HFFc6 (cell line): ENCODE measurements around the gene JMJD4. TPM values are rescaled to one million over a fixed set of nuclear protein-coding genes. Genes with fewer than 3 reads are reported as not detected.

Source experiments
- DNase-seq: peaks from one replicate; pipeline ENCODE4 v3.0.0-alpha.2; 2018
- H3K27ac Mint-ChIP-seq: 2 replicates; pipeline ENCODE4 v1.8.0; 2020; ENCODE audit warnings: mild to moderate bottlenecking, mixed read lengths
- H3K27me3 Mint-ChIP-seq: 2 replicates; pipeline ENCODE4 v1.8.0; 2021; ENCODE audit warnings: mild to moderate bottlenecking, moderate library complexity, mixed read lengths; ENCODE audit not compliant: insufficient read depth
- H3K36me3 Mint-ChIP-seq: 2 replicates; pipeline ENCODE4 v1.8.0; 2021; ENCODE audit warnings: low read depth, mixed read lengths
- H3K4me1 Mint-ChIP-seq: 2 replicates; pipeline ENCODE4 v1.8.0; 2020; ENCODE audit warnings: low read depth, mixed read lengths
- H3K4me3 Mint-ChIP-seq: 2 replicates; pipeline ENCODE4 v1.8.0; 2020; ENCODE audit warnings: mild to moderate bottlenecking, moderate library complexity, mixed read lengths
- H3K9me3 Mint-ChIP-seq: 2 replicates; pipeline ENCODE4 v1.8.0; 2020; ENCODE audit warnings: mild to moderate bottlenecking, mixed read lengths
- total RNA-seq, 6 experiments: library from RNA; stranded (reverse); fragmentation: NEBNext Ultra II Directional; extraction: Animal tissue kit (Norgen Biotek cat#: 25700); gene quantifications; 2 replicates in 1 of 6; 3 replicates in 5 of 6; pipeline ENCODE4 v1.2.3, GENCODE V29; 2021
- TF ChIP-seq, protein P1 (sequence below): fragments of 200-600 bp; sonication (generic); IDR thresholded peaks from 2 replicates; pipeline ENCODE4 v1.5.0; 2021; ENCODE audit warnings: antibody characterized with exemption, mild to moderate bottlenecking

Gene JMJD4
- total RNA-seq, 6 experiments from 2014 or later = 20.2 to 23.1 (median 21.5) TPM

- Mint-ChIP-seq H3K27me3 (no peaks in the 10 kb centered on the region; the same call in 1 of the 2 replicates), H3K36me3 (no peaks in the 10 kb centered on the region), H3K4me3 (no peak overlapping the region), H3K4me1 (no peaks in the 10 kb centered on the region), H3K9me3 (no peaks in the 10 kb centered on the region), H3K27ac (no peak overlapping the region)
- DNase-seq = no peak
- TF ChIP-seq, protein P1, sequence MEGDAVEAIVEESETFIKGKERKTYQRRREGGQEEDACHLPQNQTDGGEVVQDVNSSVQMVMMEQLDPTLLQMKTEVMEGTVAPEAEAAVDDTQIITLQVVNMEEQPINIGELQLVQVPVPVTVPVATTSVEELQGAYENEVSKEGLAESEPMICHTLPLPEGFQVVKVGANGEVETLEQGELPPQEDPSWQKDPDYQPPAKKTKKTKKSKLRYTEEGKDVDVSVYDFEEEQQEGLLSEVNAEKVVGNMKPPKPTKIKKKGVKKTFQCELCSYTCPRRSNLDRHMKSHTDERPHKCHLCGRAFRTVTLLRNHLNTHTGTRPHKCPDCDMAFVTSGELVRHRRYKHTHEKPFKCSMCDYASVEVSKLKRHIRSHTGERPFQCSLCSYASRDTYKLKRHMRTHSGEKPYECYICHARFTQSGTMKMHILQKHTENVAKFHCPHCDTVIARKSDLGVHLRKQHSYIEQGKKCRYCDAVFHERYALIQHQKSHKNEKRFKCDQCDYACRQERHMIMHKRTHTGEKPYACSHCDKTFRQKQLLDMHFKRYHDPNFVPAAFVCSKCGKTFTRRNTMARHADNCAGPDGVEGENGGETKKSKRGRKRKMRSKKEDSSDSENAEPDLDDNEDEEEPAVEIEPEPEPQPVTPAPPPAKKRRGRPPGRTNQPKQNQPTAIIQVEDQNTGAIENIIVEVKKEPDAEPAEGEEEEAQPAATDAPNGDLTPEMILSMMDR = no peak
Observed at GRCh38 chr1:227747382-227747781, 12.3 kb upstream of the JMJD4 start.

- no peak for DNase-seq
- H3K9me3 Mint-ChIP-seq = no peaks in the 10 kb centered on the region
- H3K36me3 Mint-ChIP-seq = no peaks in the 10 kb centered on the region
- H3K27me3 Mint-ChIP-seq = no peaks in the 10 kb centered on the region; the same call in 1 of the 2 replicates
- TF ChIP-seq, protein P1 = no peak
- no peak overlapping the region for H3K4me3 Mint-ChIP-seq
- H3K4me1 Mint-ChIP-seq = no peaks in the 10 kb centered on the region
- H3K27ac Mint-ChIP-seq = no peak overlapping the region
Observed at GRCh38 chr1:227746676-227747075, 11.6 kb upstream of the JMJD4 start.

- TF ChIP-seq, protein P1 = no peak
- no peaks in the 10 kb centered on the region for H3K4me1 Mint-ChIP-seq
- peaks cover 3% of the 10 kb centered on the region for H3K27me3 Mint-ChIP-seq
- H3K27ac Mint-ChIP-seq = no peak overlapping the region
- no peak for DNase-seq
- H3K9me3 Mint-ChIP-seq = no peaks in the 10 kb centered on the region
- H3K36me3 Mint-ChIP-seq = no peaks in the 10 kb centered on the region
- H3K4me3 Mint-ChIP-seq = no peak overlapping the region
Observed at GRCh38 chr1:227745568-227746265, 10.6 kb upstream of the JMJD4 start.

DNA sequence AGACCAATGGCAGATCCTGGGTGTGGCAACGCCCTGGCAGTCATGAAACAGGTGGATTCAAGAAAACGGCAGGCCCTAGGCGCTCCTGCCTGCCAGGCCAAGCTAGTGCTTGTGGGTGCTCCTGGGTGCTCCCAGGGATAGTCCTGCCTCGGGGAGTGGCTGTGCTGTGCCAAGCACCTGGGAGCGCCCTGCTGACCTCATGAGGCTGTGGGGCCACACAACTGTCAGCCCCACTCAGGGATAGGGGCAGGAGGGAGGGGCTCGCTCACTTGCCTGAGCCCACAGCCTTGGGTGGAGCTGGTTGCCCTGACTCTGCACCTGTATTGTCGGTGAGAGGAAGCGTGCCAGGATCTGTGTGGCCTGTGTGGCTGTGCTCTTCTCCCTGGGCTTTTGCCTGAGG is 9.6 kb upstream of the JMJD4 start:
- no peak for DNase-seq
- H3K4me1 Mint-ChIP-seq = no peaks in the 10 kb centered on the region
- no peak overlapping the region for H3K27ac Mint-ChIP-seq
- no peaks in the 10 kb centered on the region for H3K36me3 Mint-ChIP-seq
- no peak overlapping the region for H3K4me3 Mint-ChIP-seq
- peaks cover 3% of the 10 kb centered on the region for H3K27me3 Mint-ChIP-seq
- H3K9me3 Mint-ChIP-seq = no peaks in the 10 kb centered on the region
- TF ChIP-seq, protein P1 = no peak

DNA sequence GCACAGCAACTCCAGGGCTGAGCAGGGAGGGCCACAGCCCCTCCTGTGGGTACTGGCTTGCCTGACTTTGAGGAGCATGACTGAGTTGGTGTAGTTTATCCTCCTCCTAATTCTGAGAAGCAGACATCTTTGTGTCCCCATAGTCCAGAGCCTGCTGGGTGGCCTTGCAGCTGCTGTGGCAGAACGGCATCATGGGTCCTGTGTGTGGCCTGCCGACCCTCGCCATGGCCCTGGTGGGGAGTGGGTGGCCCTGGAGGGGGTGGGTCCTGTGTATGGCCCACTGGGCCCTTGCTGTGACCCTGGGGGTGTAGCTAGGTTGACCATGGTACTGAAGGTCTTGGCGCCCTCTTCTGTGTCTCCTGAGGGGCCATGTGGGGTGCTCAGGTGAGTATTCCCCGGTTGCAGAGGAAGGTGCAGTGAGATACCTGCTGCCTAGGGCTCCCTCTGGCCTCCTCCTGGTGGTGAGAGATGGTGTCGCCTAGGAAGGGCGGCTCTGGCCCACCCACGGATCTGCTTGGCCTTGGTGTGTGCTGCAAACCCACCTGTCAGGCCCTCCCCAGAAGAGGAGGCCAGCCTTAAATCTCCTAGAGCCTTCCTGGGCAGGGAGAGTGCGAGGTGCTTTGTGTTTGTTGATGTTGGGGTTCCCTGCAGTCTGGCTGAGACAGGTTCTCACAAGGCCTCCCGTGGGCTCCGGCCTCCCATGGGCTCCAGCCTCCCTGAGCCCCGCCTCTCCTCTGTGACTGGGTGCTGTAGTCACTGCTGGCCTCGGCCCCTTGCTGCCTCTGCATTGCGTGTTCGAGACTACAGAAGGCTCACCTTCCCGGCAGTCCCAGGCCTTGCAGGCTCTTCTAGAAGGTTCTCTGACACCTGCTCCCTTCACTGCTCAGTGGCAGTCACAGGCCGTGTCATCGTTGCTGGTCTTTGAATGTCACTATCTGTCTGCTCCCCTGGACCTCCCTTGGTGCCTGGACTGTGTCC is 7.9 kb upstream of the JMJD4 start:
- no peaks in the 10 kb centered on the region for H3K36me3 Mint-ChIP-seq
- peaks cover 3% of the 10 kb centered on the region for H3K27me3 Mint-ChIP-seq
- no peaks in the 10 kb centered on the region for H3K9me3 Mint-ChIP-seq
- H3K4me3 Mint-ChIP-seq = no peak overlapping the region
- H3K27ac Mint-ChIP-seq = no peak overlapping the region
- TF ChIP-seq, protein P1 = no peak
- no peaks in the 10 kb centered on the region for H3K4me1 Mint-ChIP-seq
- no peak for DNase-seq
